GM19328 (cell line): ENCODE measurements around the gene MYO7A.
A peak's percentile ranks its signal among the peaks of the same experiment; 100 is the strongest.

Source experiments
- ATAC-seq: cut with Tn5 transposase; IDR thresholded peaks from one replicate; pipeline ENCODE4 v1.9.1; 2021; ENCODE audit warnings: mild to moderate bottlenecking, moderate library complexity; ENCODE audit not compliant: unreplicated experiment

The MYO7A gene

GRCh38 chr11:77127920-77128691 lies at the start of gene MYO7A:
Gene MYO7A (plus strand): TSS chr11:77128246. CDS start chr11:77130635, 2,389 bp downstream.
- no peak for ATAC-seq

GRCh38 chr11:77079666-77080065 lies 48.4 kb upstream of the MYO7A start:
- no peak for ATAC-seq

- no peak for ATAC-seq
Measured at GRCh38 chr11:77080643-77081210, 47.3 kb upstream of the MYO7A start.

GRCh38 chr11:77081381-77081851 lies 46.6 kb upstream of the MYO7A start:
- no peak for ATAC-seq

- no peak for ATAC-seq
Measured at GRCh38 chr11:77081976-77082836, 45.8 kb upstream of the MYO7A start.

- no peak for ATAC-seq
Measured at GRCh38 chr11:77082838-77083565, 45.0 kb upstream of the MYO7A start.

- no peak for ATAC-seq
Measured at GRCh38 chr11:77083566-77084245, 44.3 kb upstream of the MYO7A start.

- ATAC-seq, result no peak
Measured at GRCh38 chr11:77084581-77085191, 43.4 kb upstream of the MYO7A start.

- ATAC-seq, result no peak
Measured at GRCh38 chr11:77085652-77086051, 42.4 kb upstream of the MYO7A start.

GRCh38 chr11:77086521-77087472 lies 41.2 kb upstream of the MYO7A start:
- ATAC-seq, result no peak

GRCh38 chr11:77087723-77088225 lies 40.3 kb upstream of the MYO7A start:
- ATAC-seq, result no peak

GRCh38 chr11:77088236-77089003 lies 39.6 kb upstream of the MYO7A start:
- no peak for ATAC-seq

GRCh38 chr11:77089004-77089545 lies 39.0 kb upstream of the MYO7A start:
- ATAC-seq, result no peak

GRCh38 chr11:77090046-77090372 lies 38.0 kb upstream of the MYO7A start:
- no peak for ATAC-seq

- ATAC-seq, result no peak
Measured at GRCh38 chr11:77090373-77091111, 37.5 kb upstream of the MYO7A start.

- ATAC-seq, result peak; percentile 82
Measured at GRCh38 chr11:77091146-77091940, 36.7 kb upstream of the MYO7A start.
